IgD-negative memory B cell (primary cell): ENCODE data around the gene PSG1. TPM values are rescaled to one million over a fixed set of nuclear protein-coding genes. Genes with fewer than 3 reads are reported as not detected.

Source experiments
- polyA plus RNA-seq: library from polyadenylated mRNA; unstranded; fragments of 300-500 nt; fragmentation: Illumina TruSeq; gene quantifications from one replicate; pipeline ENCODE4 v1.2.3, GENCODE V29; 2021

The PSG1 gene
- polyA plus RNA-seq, 1 donor from 2014 or later, result not detected

Other genes with a start within 250 kb of the PSG1 start
- not detected for gene PSG3, start 139.2 kb downstream of the PSG1 start, polyA plus RNA-seq
- gene PSG8, start 114.0 kb downstream of the PSG1 start, polyA plus RNA-seq, result not detected
- not detected for gene PSG6, start 38.2 kb upstream of the PSG1 start, polyA plus RNA-seq
- gene PSG7, start 57.5 kb upstream of the PSG1 start, polyA plus RNA-seq, result not detected
- gene PSG11, start 146.8 kb upstream of the PSG1 start, polyA plus RNA-seq, result not detected
- gene PSG2, start 203.0 kb upstream of the PSG1 start, polyA plus RNA-seq, result not detected